HG03097 (cell line): ENCODE results near the gene MAPT.
"Not testable (repeated sequence)": the region's sequence is repeated elsewhere in the genome, so short reads cannot be mapped to it uniquely, and the experiment has no call there.

Experiments used
- ATAC-seq: cut with Tn5 transposase; IDR thresholded peaks from one replicate; pipeline ENCODE4 v1.9.1; 2021; ENCODE audit not compliant: unreplicated experiment, low FRiP score

The MAPT gene

DNA sequence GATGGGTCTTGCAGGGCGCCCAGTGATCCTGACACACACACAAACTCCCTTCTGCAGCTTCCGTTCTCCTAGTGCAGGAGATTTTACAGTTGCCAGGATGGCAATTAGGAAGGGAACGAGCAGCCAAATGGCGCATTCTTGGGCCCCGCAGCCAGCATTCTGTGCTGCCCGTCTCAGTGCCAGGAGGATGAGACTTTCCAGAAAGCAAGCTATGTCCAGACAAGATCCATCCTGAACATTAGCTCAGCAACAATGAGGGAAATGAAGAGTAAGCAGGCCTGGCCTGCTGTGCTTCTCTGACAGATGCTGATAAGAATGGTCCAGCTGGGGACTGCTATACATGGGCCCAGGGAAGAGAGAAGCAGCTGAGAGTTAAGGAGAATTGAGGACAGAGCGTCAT is 33.2 kb upstream of the MAPT start:
- no peak for ATAC-seq

DNA sequence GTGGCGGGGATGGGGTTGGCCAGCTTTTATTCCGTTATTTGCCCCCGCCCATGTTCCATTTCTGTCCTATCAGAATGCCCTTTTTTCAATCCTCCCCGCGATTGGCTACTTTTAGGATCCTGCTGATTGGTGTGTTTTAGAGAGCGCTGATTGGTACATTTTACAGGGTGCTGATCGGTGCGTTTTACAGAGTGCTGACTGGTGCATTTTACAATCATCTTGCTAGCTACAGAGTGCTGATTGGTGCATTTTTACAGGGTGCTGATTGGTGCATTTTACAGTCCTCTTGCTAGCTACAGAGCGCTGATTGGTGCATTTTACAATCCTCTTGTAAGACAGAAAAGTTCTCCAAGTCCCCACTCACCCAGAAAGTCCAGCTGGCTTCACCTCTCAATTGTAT is 32.2 kb upstream of the MAPT start:
- not testable (repeated sequence) for ATAC-seq

DNA sequence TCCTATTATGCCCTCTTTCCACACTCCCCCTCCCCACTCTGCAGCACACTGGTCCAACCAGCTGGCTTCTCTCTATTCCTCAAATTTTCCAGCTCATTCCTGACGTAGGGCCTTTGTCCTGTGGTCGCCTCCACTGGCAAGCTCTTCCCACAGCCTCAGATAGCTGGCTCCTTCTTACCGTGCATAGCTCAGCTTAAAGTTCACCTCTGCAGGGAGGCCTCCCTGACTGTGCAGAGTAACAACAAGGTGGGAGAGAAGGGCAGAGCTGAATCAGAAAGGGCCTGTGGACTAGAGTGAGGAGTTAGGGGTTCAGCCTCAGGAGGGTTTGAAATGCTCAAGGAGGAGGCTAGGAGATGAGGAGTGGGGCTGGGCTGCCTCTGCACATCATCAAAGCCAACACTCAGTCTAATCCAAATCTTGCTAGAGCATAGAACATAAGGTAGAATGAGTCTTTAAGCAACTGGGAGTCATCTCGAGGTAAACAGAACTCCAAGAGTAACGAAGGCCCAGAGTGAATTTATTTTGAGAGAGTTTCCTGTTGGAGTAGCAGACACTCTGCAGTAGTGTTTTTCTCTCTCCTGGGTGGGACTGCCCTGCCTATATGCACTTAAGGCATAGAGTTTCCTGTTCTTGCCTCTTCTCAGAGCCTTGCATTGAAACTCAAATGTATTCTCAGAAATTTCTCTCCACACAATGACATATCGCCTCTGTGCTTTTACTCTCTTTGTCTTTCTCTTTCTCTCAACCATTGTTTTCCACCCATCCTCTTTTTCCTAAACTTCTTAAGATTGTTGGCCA is 30.3 kb upstream of the MAPT start:
- ATAC-seq, result no peak

DNA sequence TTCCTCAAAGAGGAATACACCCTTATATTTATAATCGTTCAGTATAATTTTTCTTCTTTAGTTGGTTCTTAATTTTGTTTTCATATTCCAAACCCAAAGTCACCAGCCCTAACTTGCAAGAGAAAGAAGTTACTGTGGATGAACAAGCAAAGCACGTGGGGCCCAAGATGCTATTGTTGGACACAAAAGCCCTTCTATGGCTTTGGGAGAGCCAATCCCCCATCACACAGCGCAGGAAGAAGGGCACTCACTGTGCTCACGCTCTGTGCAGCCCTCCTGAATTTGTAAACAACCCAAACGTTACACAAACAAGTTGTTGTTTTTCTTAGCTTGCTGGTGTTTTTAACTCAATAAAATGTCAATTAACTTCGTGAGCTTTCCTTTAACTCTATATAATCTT is 27.2 kb upstream of the MAPT start:
- no peak for ATAC-seq

DNA sequence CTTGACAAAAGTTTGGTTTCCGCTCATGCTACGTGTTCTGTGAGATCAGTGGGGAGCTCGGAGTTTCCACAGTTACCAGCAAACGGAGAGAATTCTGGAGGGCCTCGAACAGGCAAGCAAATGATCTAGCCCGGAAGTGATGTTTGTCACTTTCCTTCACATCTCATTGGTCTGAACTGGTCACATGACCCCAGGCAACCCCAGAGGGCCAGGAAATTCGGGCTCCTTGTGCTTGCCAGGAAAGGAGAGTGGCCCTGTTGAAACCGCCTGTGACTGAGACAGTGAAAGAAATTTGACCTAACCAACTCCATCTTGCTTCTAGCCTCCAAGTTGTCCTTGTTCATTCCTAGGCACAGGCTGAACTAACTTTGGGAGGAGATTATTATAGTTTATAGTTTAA is 26.7 kb upstream of the MAPT start:
- no peak for ATAC-seq

DNA sequence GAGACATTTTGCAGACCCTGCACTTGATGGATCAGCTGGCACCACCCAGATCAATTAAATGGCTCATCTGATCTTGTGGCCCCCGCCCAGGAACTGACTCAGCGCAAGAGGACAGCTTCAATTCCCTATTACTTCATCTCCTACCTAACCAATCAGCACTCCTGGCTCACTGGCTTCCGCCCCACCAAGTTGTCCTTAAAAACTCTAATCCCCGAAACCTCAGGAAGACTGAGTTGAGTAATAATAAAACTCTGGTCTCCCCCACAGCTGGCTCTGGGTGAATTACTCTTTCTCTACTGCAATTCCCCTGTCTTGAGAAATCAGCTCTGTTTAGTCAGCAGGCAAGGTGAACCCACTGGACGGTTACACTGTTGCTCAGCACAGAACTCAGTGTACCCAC is 26.1 kb upstream of the MAPT start:
- no peak for ATAC-seq

DNA sequence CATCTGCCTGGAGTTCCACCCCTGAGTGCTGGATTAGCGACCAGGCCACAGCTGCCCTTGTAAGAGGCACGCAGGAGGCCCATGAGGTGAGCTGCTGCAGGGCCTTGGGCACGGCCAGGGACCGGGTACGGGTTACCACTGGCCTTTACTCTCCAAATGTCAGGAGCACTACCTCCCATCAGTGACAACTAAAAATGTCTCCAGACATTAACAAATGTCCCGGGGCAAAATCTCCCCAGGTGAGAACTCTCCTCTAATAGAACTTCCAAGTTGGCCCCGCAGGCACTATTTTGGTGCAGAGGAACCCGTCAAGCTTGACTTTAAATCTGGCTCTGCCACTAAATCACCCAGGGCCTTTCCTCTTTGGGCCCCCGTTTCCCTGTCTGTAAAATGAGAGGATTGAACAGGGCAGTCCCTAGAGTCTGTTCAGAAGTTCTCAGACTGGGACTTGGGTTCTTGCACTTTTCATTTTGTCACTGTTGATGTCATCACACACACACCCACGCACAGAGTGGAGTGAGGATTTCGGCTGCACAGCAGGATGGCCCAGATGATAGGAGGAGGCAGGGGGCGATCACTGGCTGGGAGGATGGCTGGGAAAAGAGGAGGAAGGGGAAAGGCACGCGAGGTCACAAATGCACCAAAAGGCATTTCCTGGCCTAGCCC is 24.5 kb upstream of the MAPT start:
- no peak for ATAC-seq

DNA sequence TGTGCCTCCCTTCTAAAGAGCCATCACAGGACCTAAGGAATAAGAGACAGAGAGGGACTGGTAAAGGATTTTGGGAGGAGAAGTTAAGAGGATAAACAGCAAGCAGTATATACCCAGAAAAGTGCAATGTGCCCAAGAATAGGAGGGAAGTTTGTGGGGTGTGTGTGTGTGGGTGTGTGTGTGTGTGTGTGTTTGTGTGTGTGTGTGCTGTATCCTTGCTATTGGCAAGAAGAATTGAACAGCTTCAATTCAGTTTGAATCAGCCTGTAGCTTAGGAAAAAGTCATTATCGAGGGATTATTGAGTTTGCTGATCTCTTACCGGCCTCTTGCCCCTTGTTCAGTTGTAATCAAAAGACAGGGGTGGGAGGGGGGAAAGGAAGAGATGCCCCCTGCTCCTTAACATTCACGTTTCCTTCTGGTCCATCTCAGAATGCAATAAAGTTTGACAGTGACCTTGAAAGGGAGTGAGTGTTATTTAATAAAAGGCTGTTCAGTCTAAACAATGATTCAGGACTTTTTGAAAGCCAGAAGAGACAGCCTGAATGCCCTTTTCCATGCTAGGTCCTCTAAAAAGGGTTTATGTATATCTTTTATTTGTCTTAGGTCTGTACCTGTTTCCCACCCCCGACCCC is 23.9 kb upstream of the MAPT start:
- no peak for ATAC-seq

DNA sequence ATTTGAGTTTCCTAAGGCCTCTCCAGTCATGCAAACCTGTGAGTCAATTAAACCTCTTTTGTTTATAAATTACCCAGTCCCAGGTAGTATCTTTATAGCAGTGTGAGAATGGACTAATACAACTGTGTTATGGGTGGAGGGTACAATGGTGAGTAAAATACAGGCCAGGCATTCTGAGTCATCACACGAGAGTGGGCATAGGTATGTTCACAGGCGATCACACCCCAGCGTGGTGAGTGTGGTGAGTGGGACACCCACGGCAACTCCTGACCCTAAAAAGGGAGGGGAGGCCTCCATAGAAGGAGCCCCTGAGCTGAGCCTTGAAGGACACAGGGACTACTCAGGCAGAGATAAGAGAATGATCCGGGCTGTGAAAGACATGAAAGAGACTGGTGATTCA is 22.6 kb upstream of the MAPT start:
- ATAC-seq, result no peak

DNA sequence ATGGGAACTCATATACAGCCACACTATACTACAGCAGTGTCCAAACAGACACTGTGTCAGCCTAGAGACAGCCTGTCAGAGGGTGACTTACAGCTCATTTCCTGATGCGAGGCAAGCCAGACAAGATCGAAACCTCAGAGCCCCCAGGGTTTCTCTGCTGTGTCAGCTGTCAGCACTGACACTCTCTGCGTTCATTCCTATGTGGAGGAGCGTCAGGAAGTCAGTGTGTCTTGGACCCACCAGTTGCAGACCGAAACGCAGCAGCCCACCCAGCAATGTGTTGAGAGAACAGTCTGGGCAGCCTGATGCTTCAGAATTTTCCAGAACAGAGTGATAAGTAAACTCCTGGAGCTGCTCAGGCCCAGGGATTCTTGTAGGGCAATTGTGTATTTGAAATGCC is 20.6 kb upstream of the MAPT start:
- ATAC-seq, result no peak

DNA sequence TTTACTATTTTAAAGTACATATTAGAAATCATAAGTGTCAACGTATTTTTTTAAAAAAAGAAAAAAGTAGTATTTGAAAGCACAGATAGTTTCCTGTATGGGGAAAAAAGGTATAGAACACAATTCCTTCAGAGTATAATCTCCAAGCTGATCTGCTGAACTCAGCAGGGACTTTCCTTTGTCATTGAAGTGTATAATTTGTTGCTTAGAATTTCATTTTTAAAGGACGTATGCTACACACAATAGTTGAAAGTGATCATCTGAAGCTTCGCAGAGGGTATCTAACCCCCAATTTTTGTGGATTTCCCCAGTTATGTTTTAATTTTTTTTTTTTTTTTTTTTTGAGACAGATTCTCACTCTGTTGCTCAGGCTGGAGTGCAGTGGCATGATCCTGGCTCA is 20.2 kb upstream of the MAPT start:
- no peak for ATAC-seq

DNA sequence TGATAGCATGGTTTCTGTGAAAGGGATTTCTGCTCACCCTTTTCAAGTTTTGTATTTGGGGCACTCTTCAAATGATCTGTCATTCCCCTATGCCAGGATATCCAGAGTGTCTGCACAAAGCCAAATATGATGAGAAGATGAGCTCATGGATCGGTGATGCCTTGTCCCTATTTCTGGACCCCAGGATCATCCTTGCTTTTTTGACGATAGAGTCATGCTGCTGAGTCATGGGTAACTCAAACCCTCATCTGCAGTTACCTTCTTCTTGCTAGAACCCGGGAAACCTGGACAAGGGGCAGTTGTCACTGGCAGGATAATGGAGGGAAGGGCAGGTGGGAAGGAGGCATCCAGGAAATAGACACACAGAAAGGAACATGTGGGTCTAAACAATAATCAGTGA is 17.8 kb upstream of the MAPT start:
- no peak for ATAC-seq

DNA sequence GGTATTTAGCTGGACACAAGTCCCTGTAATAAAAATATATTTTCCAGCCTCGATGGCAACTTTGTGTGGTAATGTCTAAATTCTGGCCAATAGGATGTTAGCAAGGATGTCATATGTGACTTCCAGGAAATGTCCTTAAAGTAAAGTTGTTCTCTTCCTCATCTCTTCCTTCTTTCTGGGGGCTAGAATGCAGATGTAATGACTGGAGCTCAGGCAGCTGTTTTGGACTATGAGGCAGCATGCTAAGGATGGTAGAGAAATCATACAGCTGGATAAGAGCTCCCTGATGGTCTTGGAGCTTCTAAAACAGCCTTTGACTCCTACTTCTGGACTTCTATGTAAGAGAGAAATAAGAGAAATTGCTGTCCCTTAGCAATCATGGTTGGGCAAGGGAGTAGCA is 16.9 kb upstream of the MAPT start:
- no peak for ATAC-seq

DNA sequence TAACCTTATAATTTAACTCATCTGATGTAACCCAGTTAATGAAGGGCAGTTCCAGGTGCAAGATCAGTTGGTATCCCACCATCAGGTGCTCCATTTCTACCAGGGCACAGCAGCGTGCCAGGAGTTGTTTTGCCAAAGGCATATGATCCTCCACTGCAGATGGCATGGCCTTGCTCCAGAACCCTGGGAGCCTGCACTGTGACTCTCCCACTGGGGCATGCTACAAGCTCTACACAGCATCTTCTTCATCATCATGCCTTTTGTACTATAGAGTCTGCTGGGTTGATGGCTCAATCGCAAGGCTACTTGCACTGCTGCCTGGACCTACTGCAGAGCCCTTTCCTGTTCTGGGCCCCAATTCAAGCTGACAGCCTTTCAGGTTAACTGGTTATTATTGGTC is 11.3 kb upstream of the MAPT start:
- ATAC-seq, result no peak

DNA sequence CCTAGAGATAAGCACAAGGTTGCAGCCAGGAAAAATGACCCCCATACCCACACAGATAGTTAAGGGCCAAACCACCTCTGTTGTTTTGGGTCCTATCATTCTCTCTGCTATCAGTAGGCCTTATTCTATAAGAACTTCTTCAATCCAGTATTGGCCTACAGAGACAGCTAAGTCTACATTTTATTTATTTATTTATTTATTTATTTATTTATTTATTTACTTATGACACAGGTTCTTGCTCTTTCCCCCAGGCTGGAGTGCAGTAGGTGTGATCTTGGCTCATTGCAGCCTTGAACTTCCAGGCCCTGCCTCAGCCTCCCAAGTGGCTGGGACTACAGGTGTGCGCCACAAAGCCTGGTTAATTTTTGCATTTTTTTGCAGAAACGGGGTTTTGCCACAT is 7.5 kb upstream of the MAPT start:
- no peak for ATAC-seq

DNA sequence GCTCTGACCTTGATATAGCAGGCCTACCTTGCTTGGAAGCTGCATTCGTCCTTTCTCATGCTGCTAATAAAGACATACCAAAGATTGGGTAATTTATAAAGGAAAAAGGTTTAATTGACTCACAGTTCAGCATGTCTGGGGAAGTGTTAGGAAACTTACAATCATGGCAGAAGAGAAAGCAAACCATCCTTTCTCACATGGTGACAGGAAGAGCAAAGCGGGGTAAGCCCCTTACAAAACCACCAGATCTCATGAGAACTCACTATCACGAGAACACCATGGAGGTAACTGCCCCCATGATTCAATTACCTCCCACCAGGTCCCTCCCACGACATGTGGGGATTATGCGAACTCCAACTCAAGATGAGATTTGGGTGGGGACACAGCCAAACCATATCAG is 6.0 kb upstream of the MAPT start:
- ATAC-seq, result no peak

DNA sequence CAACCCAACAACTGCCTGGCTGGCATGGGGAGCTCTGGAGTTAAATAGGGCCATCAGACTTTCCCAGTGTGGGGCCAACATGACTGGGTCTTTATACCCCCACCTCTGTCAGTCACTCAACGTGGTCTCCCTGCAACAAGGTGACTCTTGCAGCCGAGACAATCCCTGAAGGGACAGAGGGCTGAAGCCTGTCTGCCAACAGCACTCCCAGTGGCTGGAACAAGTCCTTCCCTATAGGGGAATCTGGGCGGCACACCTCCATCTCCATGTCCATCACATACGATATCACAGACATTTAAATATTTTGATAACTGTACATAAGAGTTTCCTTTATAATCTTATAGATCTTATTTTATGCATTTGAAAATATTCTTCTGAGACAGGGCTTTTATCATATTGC is 4.8 kb upstream of the MAPT start:
- no peak for ATAC-seq

DNA sequence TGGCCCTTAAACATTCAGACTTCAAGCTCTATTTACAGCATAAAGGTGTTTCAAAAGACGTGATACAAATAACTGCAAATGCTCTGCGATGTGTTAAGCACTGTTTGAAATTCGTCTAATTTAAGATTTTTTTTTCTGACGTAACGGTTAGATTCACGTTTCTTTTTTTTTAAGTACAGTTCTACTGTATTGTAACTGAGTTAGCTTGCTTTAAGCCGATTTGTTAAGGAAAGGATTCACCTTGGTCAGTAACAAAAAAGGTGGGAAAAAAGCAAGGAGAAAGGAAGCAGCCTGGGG is 681 bp upstream of the MAPT start:
- ATAC-seq, result no peak

DNA sequence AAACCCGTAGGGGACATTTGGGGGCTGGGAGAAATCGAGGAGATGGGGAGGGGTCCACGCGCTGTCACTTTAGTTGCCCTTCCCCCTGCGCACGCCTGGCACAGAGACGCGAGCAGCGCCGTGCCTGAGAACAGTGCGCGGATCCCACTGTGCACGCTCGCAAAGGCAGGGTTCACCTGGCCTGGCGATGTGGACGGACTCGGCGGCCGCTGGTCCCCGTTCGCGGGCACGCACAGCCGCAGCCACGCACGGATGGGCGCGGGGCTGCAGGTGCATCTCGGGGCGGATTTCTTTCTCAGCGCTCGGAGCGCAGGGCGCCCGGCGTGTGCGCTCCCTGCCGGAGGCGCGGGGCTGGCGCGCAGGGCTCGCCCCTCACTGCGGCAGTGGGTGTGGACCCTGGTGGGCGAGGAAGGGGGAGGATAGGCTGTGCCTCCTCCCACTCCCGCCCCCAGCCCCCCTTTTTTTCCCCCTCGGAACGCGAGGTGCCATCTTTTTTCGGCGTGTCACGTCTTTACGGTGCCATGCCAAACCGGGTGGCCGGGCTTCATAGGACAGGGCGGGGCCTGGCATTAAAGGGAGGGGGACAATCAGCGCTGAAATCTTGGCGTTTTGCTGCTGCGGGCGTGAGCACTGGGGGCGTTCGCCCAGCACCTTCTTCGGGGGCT is 1.1 kb downstream of the MAPT start:
- ATAC-seq, result no peak

DNA sequence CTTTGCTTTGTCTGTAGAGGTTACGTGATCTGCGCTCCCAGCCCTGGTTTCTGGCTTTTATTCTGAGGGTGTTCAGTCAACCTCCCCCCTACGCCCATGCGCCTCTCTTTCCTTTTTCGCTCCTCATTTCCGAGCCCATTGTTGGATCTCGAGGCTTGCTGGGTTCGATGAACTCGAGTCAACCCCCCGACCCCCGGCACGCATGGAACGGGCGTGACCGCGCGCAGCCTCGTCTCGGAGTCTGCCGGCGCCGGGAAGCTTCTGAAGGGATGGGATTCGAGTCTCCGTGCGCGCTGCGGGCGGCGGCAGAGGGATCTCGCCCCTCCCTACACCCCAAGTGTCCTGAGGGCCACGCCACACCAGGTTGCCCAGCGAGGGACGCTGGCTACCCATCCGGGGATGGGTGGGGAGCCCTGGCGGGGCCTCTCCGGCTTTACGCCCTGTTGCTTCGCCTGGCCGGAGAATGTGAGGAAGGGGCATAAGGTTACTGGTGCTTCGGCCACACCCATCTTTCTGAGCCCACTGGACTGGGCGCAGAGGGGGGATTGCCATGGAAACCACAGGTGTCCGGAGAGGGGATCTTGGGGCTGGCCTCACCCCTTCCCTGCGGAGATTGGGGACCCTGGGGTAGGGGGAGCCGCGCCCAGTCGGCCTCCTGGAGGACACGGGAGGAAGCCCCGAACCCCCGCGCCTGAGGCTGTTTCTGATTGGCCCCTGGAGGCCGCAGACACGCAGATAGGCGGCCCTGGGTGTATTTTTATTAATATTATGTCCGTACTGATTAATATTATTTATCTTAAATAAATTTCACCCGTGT is 1.8 kb downstream of the MAPT start:
- ATAC-seq, result no peak
